Lung microvascular endothelial cell (primary cell): ENCODE results near the gene TNFRSF9. TPM values are rescaled to one million over a fixed set of nuclear protein-coding genes. Genes with fewer than 3 reads are reported as not detected.
A peak's percentile ranks its signal among the peaks of the same experiment; 100 is the strongest.
"Not testable (repeated sequence)": the region's sequence is repeated elsewhere in the genome, so short reads cannot be mapped to it uniquely, and the experiment has no call there.

Experiments used
- DNase-seq, 2 donors: peaks; one replicate each; pipeline versions ENCODE4 v3.0.0 to v3.0.0-alpha.2; 2010; ENCODE audit warnings: low read depth in 2 of 2
- total RNA-seq: library from RNA; depleted of rRNA; stranded (reverse); fragments of >200 nt; gene quantifications from 2 replicates; pipeline ENCODE4 v1.2.1, GENCODE V29; 2014

Gene TNFRSF9
- total RNA-seq, 1 donor from 2014 or later: under 0.01 TPM

DNA sequence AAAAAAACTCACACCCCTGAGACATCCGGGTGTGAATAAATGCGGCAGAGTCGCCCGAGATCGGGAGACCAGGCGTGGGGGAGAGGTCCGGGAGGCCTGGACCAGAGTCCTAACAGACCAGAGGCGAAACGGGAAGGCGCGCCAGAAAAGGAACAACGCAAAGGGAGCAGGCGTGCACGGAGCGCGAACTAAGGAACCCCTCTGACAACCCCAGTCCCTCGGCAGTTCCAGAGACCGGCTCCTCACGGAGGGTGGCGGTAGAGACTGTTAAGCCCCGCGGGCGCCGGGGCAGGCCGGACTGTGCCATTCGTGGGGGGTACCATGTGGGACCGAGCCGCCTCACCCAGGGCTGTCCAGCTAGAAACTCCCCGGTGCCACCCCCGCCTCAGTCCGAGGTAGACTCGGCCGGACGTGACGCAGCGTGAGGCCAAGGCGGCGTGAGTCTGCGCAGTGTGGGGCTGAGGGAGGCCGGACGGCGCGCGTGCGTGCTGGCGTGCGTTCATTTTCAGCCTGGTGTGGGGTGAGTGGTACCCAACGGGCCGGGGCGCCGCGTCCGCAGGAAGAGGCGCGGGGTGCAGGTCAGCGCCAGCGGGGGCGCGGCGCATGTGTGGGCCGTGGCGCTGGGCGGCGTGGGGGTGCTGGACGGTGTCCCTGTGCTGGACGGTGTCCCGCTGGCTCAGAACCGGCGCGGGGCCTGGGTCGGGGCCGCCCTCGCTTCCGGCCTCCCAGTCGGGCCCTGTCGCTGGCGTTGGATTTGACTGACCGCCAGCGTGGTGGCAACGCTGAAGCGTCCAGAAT lies 20.8 kb upstream of the TNFRSF9 start, which contains the start of gene PARK7:
PARK7 (plus strand) TSS at position 496 of the 798 bp plus-strand sequence. CDS start 1,075 bp downstream, outside the sequence.
- DNase-seq: peak; percentile 100

DNA sequence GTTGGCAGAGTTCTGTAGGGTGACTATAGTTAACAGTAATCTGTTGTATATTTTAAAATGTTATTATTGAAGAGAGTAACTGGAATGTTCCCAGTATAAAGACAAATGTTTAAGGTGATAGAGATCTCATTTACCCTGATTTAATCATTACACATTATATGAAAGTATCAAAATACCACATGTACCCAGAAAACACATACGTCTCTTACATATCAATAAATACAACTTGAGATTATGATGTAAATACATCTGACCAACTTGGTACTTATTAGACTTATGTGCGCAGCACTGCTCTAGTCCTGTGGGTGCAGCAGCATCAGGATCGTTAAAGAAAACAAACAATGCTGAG lies 20.2 kb upstream of the TNFRSF9 start:
- DNase-seq: no peak

DNA sequence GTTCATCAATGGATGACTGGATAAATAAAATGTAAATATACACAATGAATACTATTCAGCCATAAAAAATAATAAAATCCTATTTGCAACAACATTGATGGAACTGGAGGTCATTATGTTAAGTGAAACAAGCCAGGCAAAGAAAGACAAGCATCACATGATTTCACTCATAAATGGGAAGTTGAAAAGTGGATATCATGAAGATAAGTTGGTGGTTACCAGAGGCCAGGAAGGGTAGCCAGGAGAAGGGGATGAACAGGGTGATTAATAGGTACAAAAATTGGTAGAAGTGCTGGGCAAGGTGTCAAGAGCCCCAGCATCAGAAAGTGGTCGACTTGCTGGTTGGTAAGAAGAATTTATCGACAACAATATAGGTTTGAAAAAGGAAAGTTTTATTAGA lies 19.5 kb upstream of the TNFRSF9 start:
- no peak for DNase-seq

DNA sequence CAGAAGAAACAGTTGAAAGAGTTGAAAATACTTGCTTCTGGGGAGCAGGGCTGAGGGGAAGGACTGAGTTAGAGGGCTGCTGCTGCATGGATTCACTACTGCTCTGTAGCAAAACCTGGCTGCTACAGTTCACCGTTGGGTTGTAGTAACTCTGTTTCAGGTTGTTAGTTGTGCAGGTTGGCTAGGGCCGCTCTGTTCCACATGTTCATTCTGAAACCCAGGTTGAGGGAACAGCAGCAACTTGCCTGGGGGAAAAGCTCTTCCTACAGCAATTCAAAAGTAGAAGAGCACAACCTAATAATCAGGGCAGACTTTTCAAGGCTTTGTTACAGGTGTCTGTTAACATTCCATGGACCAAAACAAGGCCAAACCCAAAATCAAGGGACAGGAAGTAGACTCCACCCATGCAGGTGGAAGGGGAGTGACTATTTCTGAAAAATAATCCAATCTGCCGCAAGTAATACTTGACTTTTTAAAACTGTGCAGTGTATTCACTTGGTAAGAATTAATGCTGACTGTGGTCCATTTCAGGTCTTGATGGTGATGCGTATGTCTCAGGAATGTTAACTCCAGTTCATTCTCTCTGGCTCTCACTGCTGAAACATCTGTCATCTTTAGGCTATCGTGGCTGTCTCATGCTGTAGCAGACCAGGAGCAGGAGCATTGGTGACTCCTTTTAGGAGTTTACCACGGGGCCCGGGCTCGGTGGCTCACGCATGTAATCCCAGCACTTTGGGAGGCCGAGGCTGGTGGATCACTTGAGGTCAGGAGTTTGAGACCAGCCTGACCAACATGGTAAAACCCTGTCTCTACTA lies 15.8 kb upstream of the TNFRSF9 start:
- no peak for DNase-seq

DNA sequence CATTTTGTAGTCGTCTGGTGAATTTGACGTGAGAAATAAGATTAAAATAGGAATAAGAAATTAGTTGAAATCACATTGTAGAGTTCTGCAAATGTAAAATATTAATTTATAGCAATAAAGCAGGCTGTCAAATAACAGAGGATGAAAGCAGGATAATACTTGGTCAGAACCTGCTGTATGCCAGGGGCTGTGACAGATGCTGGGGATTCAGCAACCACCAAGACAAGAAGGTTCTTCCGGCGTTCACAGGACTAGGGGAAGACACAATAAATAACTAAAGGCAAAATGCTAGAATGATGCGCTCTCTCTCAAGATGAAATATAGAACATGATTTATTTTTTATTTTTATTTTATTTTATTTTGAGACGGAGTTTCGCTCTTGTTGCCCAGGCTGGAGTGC lies 14.0 kb upstream of the TNFRSF9 start:
- DNase-seq: no peak

DNA sequence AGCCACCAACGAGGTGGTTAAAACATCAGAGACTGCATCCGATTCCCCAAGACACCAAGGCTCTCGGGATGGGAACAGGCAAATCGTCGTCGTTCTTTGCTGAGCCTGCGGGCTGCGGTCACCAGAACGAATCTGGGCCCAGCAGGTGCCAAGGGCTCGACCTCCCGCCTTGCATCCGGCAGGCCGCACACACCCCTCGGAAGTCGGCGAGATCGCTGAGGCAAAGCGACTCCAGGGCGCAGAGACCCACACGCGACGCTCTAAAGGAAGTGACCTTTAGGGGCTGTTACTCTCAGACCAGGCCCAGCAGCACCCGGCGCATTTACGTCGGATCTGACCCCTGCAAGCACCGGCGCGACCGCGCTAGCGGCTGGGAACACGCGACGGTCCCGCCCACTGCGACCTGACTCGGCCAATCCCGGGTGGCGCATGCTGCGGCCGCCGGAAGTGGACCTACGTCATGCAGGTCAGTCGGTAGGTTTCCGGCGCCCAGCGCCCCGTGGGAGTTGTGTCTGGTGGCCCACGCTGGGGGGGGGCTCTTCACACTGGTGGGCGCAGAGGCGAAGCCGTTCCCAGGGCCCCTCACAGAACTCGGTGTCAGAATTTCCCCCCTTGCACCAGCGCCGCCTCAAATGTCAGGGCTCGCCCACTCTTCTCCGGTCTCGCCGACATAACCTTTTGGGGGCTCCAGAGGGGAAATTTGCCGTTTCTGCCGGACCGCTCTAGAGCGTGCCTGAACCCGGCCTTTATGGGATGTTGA lies 13.4 kb upstream of the TNFRSF9 start:
- peak; percentile 86 to 94 for DNase-seq

DNA sequence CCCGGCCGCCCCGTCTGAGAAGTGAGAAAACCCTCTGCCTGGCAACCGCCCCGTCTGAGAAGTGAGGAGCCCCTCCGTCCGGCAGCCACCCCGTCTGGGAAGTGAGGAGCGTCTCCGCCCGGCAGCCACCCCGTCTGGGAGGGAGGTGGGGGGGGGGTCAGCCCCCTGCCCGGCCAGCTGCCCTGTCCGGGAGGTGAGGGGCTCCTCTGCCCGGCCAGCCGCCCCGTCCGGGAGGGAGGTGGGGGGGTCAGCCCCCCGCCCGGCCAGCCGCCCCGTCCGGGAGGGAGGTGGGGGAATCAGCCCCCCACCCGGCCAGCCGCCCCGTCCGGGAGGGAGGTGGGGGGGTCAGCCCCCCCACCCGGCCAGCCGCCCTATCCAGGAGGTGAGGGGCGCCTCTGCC lies 12.2 kb upstream of the TNFRSF9 start:
- DNase-seq: not testable (repeated sequence)

DNA sequence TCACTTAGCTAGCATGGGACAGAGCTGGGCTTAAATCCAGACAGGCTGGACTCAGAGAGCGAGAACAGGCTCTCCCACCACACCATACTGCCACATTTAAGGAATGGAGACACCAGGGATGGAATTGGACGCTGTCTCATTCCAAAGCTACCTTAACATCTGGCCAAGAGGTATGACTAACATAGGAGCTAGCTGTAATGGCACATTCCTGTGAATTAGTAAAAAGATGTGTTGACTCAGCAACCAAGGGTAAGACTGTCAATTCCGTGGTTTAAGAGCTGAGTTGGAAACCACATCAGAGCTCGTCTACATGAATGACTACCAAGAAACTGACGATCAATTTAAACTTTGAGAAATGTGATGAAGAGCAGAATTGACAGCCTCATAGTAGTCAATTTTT lies 8.3 kb upstream of the TNFRSF9 start:
- DNase-seq: no peak

DNA sequence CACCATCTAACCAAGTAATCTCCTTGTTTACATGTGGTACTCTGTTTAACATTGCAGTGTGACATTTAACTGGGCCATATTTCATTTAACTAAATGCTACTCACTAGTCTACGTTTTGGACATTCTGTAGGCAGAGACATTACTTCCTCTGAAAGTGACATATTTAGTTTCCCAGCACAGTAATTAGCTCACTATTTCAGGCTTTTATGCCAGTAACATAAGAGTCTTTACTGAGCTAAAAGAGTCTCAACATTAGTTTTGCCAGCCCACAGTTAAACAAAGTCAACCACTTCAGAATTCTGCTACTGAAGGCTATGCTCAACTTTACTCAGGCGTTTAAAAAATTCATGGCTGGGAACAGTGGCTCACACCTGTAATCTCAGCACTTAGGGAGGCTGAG lies 2.6 kb upstream of the TNFRSF9 start:
- no peak for DNase-seq

DNA sequence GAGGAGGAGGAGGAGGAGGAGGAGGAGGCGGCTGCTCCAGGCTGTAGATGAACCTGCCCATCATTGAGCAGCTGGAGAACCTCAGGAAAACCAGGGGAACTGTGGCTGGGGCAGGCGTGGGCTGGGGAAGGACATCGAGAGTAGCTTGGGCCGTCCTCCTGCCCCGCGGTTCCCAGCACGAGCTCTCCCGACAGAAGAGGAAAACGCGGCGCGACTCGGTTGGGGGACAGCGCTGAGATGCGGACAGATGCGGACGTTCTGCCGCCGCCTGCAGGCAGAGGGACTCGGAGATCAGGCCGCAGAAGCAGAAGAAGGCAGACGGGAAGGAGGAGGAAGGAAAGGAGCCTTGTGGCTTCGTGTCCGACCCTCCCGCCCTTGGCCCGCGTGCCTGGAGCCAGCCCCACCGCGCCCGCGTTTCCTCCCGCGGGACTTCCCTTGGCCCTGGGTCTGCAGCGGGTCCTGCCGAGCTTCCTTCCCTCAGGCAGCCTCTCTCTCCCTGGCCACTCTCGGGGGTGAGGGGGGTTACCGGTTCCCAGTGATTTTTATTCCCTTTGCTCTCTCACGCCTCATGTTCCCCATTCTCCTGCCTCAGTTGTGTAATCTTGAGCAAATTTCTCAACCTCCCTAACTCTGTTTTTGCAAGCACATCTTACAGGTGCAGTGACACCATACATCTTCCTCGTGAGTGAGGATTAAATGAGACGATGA lies 1.7 kb upstream of the TNFRSF9 start:
- DNase-seq: peak; percentile 47 to 54

DNA sequence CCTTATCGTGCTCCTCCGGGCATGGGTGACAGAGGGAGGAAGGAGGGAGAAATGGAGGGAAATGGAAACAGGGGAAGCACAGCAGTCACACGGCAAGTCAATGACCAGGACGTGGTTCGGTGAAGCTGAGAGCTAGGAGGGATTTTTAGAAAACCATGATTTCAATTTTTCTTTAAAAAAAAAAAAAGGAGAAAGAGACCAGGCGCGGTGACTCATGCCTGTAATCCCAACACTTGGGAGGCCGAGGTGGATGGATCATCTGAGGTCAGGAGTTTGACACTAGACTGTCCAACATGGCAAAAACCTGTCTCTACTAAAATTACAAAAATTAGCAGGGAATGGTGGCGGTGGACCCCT lies 776 bp upstream of the TNFRSF9 start:
- no peak for DNase-seq

DNA sequence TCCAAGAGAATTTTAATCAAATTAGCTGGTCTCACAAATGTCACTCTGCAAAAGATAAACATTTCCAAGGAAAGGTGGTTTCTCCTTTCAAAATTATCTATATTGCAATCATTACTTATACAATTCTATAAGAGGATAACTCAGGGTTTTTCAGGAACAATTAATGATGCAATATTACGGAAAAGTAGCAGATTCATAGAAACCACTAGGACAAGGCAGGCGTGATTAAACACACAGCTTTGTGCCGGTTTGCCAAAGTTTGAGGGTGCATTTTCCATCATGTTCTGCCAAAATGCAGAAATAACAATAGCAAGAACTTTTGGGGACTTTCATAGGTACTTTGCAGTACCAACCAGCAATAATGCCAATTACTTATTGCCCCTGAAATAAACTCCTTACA lies 605 bp downstream of the TNFRSF9 start:
- no peak for DNase-seq

DNA sequence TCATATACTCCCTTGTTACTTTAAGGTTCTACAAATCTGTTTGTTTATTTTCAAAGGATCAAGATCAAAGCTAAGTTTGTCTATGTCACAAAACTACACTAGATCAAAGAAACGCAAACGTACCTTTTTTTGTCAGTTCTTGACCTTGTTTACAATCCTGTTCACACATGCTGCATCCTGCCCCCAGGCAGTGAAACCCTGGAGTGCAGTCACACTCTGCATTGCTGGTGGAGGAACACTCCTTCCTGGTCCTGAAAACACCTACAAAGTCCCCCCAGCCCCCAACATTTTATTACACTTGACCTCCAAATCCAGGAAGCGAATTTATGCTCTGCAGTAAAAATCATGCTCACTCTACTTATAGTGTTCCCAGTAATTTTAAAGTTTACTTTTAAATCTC lies 2.6 kb downstream of the TNFRSF9 start:
- no peak for DNase-seq

DNA sequence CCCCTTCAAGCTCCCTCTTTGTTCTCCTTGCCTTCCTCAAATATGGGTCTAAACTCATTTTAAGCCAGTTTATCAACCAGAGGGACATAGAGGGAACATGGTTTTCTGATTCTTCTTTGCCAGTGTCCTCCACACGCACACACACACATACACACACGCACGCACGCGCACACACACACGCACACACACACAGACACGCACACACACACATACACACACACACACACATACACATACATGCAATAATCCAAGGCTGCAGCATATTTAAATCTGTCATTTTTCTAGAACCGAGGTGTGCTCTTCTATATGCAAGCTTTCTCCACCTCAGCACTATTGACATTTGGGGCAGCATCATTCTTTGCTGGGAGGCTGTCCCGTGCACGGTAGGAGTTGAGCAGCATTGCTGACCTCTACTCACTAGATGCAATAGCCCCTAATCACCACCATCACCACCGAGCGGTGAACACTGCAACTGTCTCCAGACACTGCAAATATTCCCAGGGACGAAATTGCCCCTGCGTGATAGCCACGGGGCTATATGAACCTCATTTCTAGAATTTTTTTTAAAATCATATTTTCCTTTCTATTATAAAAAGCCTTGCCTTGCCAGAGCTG lies 8.0 kb downstream of the TNFRSF9 start:
- DNase-seq: no peak

DNA sequence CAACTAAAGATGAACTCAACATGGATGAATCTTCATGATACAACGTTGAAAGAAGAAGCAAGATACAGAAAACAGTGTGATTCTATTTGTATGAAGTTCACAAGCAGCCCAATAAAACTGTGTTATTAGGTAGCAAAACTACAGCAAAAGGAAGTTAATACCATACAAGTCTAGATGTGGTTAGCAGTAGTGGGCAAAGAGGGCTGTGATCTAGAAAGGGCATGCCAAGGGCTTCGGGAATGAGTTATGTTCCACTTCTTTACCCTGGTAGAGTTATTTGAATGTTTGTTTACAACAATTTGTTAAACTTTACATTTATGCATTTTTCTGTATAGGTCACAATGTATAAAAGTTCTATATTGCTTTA lies 9.2 kb downstream of the TNFRSF9 start:
- no peak for DNase-seq

DNA sequence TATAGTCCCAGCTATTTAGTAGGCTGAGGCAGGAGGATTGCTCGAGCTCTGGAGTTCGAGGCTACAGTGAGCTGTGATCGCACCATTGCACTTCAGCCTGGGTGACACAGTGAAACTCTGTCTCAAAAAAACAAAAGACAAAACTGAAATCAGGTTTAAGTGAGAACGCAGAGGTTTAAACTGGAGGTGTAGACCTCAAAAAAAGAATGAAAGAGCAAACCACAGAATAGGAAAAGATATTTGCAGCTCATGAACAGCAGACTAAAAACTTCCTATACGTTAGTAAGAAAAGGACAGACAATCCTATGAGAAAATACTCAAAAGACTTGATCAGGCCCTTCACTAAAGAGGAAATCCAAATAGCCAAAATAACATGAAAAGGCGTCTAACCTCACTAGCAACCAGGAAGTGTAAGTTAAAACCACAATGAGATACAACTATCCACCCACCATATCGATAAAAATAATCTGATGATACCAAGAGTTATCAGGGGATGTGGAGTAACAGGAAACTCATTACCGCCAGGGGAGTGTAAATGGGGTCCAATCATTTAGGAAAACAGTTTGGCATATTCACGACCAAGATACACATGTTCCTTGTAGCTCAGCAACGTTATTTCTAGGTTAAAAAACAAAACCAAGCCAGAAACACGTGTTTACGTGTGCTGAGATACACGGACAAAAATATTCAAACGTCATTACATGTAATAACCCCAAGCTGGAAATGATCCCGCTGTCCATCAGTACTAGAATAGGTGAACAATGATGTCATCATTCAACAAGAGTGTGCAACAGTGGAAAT lies 9.8 kb downstream of the TNFRSF9 start:
- no peak for DNase-seq

DNA sequence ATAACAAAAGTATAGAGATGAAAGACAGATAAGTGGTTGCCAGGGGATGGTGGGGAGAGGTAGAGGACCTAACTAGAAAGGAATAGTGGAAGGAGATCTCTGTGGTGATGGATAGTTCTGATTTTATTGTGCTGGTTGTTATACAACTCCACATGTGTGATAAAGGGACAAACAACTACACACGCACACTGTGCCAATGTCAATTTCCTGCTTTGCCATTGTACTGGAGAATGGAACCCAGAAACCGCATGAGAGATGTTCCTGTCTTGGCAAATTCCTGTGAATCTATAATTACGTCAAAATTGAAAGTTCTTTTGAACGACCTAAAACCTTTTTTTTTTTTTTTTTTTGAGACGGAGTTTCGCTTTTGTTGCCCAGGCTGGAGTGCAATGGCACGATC lies 11.0 kb downstream of the TNFRSF9 start:
- peak in 1 of 2 donors; percentile 79 for DNase-seq

DNA sequence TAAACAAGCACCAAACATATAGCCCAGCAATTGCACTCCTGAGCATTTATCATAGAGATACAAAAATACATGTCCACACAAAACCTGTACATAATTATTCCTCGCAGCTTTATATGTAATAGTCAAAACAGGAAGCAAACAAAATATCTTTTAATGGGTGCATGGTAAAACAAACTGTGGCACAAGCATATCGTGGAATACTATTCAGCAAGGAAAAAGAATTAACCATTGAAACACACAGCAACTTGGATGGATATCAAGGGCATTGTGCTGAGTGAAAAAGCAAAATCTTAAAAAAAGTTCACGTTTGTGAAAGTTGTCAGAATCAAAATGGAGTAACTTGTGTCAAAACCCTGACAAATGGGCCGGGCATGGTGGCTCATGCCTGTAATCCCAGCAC lies 12.4 kb downstream of the TNFRSF9 start:
- no peak for DNase-seq

DNA sequence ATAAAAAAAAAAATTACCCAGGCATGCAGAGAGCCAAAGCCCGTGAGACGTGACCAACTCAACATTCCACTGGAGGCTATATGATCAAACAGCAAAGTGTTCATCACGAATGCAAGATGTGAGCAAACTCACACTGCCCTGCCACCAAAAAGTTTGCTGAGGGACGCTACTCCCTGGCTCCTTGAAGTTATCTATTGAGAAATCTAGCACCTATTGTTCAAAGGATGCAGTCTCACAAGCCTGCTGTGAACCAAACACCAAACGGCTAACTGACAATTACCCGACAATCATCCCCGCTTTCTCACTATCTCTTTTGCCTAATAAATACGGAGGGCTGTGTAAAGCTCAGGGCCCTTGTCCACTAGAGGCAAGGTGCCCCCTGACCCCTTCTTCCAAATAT lies 13.6 kb downstream of the TNFRSF9 start:
- DNase-seq: not testable (repeated sequence)

DNA sequence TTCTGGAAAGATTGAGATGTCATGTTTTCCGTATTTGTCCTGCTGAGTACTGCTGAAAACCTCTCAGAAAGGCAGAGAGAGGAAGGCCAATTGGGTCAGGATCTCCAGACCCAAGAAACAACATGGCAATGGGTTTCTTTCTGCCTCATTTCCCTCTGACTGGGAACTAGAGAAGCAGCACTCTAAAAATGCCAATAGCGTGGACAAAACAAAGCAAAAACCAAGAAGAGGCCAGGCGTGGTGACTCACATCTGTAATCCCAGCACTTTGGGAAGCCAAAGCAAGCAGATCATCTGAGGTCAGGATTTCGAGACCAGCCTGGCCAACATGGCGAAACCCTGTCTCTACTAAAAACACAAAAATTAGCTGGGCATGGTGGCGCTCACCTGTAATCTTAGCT lies 18.3 kb downstream of the TNFRSF9 start:
- no peak for DNase-seq
